ENCODE data around the gene AGER.

AGER gene

GRCh38 chr6:32198866-32199265, 14.8 kb upstream of the AGER start:
- CTCF ChIA-PET: interaction anchor here (0.5 kb wide), 1 partner anchor 669 kb away, joined by 4 read pairs; no protein-coding TSS in a partner anchor
- POLR2A ChIA-PET: no interaction called here

GRCh38 chr6:32198345-32198696, 14.3 kb upstream of the AGER start:
- H3K9me3 ChIP-seq (ENCODE audit: control insufficient read depth, insufficient read depth, low read depth, low read length): no peaks in the 10 kb centered on the region
- peaks cover 5% of the 10 kb centered on the region for H3K4me1 ChIP-seq (ENCODE audit: control insufficient read depth, insufficient read depth, low read length)
- no peak overlapping the region for H3K4me3 ChIP-seq (ENCODE audit: low read depth, low read length)
- no peaks in the 10 kb centered on the region for H3K36me3 ChIP-seq (ENCODE audit: control insufficient read depth in 2 of 2, insufficient read depth in 1 of 2, low read length in 2 of 2)
- CTCF ChIA-PET: interaction anchor here (0.6 kb wide), 1 partner anchor 48 kb away, joined by 5 read pairs; no protein-coding TSS in a partner anchor
- TF ChIP-seq REPIN1 (tag by site-specific recombination; IDR thresholded peaks at IDR 0.05; ENCODE audit: low read depth) (no peak), ELK4 (IDR thresholded peaks at IDR 0.05; ENCODE audit: borderline replicate concordance, low read depth, low read length) (no peak)
- H3K27ac ChIP-seq (ENCODE audit: extremely low read depth, low read depth, low read length): no peak overlapping the region
- POLR2A ChIA-PET: interaction anchor here (1.5 kb wide), 2 partner anchors 68 to 774 kb away, joined by 4 to 5 read pairs; partner anchors contain the start of gene FKBPL

More at GRCh38 chr6:32198866-32199265, 14.8 kb upstream of the AGER start:
- Histone ChIP-seq H3K4me1 (ENCODE audit: control insufficient read depth, insufficient read depth, low read length) (peaks cover 9% of the 10 kb centered on the region), H3K27ac (ENCODE audit: extremely low read depth, low read depth, low read length) (no peak overlapping the region), H3K4me3 (ENCODE audit: low read depth, low read length) (no peak overlapping the region), H3K36me3 (ENCODE audit: control insufficient read depth in 2 of 2, insufficient read depth in 1 of 2, low read length in 2 of 2) (no peaks in the 10 kb centered on the region), H3K9me3 (ENCODE audit: control insufficient read depth, insufficient read depth, low read depth, low read length) (no peaks in the 10 kb centered on the region)
- TF ChIP-seq ZNF623 (tag by site-specific recombination; IDR thresholded peaks at IDR 0.05) (no peak), SP2 (tag by site-specific recombination; IDR thresholded peaks at IDR 0.05) (no peak), ZNF398 (tag by site-specific recombination; IDR thresholded peaks at IDR 0.05) (no peak), ZNF600 (tag by site-specific recombination; IDR thresholded peaks at IDR 0.05) (no peak), ATF2 (tag by site-specific recombination; IDR thresholded peaks at IDR 0.05; ENCODE audit: low read depth) (no peak), ZFP69B (tag by site-specific recombination; IDR thresholded peaks at IDR 0.05) (no peak), ZNF169 (tag by site-specific recombination; IDR thresholded peaks at IDR 0.05) (no peak), ZNF658 (tag by site-specific recombination; IDR thresholded peaks at IDR 0.05) (no peak), GFI1B (tag by site-specific recombination; IDR thresholded peaks at IDR 0.05) (no peak), ZNF449 (tag by site-specific recombination; IDR thresholded peaks at IDR 0.05) (no peak), ZNF544 (tag by site-specific recombination; IDR thresholded peaks at IDR 0.05) (no peak), ZNF391 (tag by site-specific recombination; IDR thresholded peaks at IDR 0.05; ENCODE audit: borderline replicate concordance, low read depth) (no peak), ZNF366 (tag by site-specific recombination; conservative IDR thresholded peaks at IDR 0.05) (no peak), ZNF670 (tag by site-specific recombination; IDR thresholded peaks at IDR 0.05; ENCODE audit: low read depth) (no peak), SCRT2 (tag by site-specific recombination; IDR thresholded peaks at IDR 0.05) (no peak), ZNF629 (tag by site-specific recombination; IDR thresholded peaks at IDR 0.05) (no peak), ZBTB44 (tag by site-specific recombination; IDR thresholded peaks at IDR 0.05) (no peak), ZSCAN16 (tag by site-specific recombination; IDR thresholded peaks at IDR 0.05) (no peak)
